ENCODE results near the gene ATP8A2. TPM values are rescaled to one million over a fixed set of nuclear protein-coding genes. Genes with fewer than 3 reads are reported as not detected.
"Not testable (repeated sequence)": the region's sequence is repeated elsewhere in the genome, so short reads cannot be mapped to it uniquely, and the experiment has no call there.

Gene ATP8A2
- total and polyA plus RNA-seq, 5 donors, result 0.09 to 0.65 (median 0.22) TPM

DNA sequence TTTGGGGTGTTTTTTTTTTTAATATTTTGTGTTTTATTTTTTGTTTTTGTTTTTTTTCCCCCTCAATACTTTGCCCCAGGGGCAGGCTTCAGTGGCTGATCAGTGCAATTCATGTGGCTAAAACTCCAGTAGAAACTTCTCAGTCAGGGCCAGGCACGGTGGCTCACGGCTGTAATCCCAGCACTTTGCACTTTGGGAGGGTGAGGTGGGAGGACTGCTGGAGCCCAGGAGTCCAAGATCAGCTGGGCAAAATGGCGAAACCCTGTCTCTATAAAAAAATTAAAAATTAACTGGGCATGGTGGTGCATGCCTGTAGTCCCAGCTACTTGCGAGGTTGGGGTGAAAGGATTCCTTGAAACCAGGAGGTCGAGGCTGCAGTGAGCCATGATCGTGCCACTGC is 17.4 kb upstream of the ATP8A2 start:
- Histone ChIP-seq H3K4me3 (ENCODE audit: low read length) (no peak overlapping the region), H3K27me3 (ENCODE audit: control insufficient read depth, insufficient read depth) (peaks cover 4% of the 10 kb centered on the region), H3K9me3 (ENCODE audit: control insufficient read depth, low read length) (no peaks in the 10 kb centered on the region), H3K4me1 (ENCODE audit: control insufficient read depth, insufficient read depth, low read length) (no peaks in the 10 kb centered on the region), H3K27ac (ENCODE audit: low read length) (no peak overlapping the region)
- intact Hi-C loops (cut with DNase I), result no loop called here
- ATAC-seq (no peak), DNase-seq (no peak)
- 90% methylated on average over 6 of the region's 6 CpGs for WGBS

GRCh38 chr13:25360443-25360842 is 11.3 kb upstream of the ATP8A2 start:
- H3K4me3 ChIP-seq (ENCODE audit: low read length); H3K4me1 ChIP-seq (ENCODE audit: control insufficient read depth, insufficient read depth, low read length); intact Hi-C loops (cut with DNase I); ATAC-seq; DNase-seq; H3K9me3 ChIP-seq (ENCODE audit: control insufficient read depth, low read length); H3K27me3 ChIP-seq (ENCODE audit: control insufficient read depth, insufficient read depth); H3K27ac ChIP-seq (ENCODE audit: low read length): not testable (repeated sequence)
- 92% methylated on average over 6 of the region's 6 CpGs for WGBS

- H3K27ac ChIP-seq (ENCODE audit: low read length), result no peak overlapping the region
- 94% methylated on average over 32 of the region's 32 CpGs for WGBS
- no peak overlapping the region for H3K4me3 ChIP-seq (ENCODE audit: low read length)
- intact Hi-C loops (cut with DNase I), result no loop called here
- no peak for DNase-seq
- no peaks in the 10 kb centered on the region for H3K4me1 ChIP-seq (ENCODE audit: control insufficient read depth, insufficient read depth, low read length)
- H3K27me3 ChIP-seq (ENCODE audit: control insufficient read depth, insufficient read depth), result no peaks in the 10 kb centered on the region
- no peak for ATAC-seq
- no peaks in the 10 kb centered on the region for H3K9me3 ChIP-seq (ENCODE audit: control insufficient read depth, low read length)
Measured at GRCh38 chr13:25365720-25366235, 6.0 kb upstream of the ATP8A2 start.

GRCh38 chr13:25371158-25371874 is 458 bp upstream of the ATP8A2 start:
- Histone ChIP-seq H3K4me3 (ENCODE audit: low read length) (peak overlapping the region; percentile 43), H3K27me3 (ENCODE audit: control insufficient read depth, insufficient read depth) (no peaks in the 10 kb centered on the region), H3K4me1 (ENCODE audit: control insufficient read depth, insufficient read depth, low read length) (no peaks in the 10 kb centered on the region), H3K9me3 (ENCODE audit: control insufficient read depth, low read length) (no peaks in the 10 kb centered on the region), H3K27ac (ENCODE audit: low read length) (no peak overlapping the region)
- DNase-seq, result no peak
- no peak for ATAC-seq
- WGBS, result 41% methylated on average over 19 of the region's 20 CpGs
- intact Hi-C loops (cut with DNase I), result no loop called here

DNA sequence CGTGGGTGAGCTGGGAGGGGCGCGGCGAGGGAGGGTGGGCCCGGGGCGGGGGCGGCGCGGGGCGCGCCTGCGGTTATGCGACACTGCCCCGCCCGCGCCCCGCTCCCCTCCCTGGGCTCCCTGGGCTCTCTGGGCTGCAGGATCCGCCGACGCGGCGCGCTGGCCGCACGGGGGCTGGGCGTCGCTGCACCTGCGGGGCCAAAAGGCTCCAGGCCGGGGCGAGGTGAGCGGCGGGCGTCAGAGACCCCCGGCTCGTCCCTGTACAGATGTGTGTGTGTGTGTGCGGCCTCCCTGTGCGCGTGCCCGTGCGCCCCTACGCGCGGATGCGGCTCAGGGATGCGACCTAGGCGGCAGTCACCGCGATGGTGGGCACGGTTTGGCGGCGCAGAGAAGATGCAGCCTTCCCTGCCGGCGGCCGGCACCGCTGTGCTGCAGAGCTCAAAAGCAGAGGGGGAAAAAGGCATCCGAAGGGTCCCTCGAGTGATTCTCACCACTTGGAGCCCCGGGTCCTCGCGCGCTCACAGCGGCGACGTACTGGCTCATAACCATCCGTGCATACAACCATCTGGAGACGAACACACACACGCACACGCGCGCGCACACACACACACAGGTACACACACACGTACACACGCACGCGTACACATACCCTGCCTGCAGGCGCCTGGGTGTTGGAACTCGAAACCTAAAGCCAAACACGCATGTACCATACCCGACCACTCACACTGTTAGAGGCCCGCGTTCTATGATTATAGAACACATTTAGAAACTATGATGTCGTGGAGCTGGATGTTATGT is 709 bp downstream of the ATP8A2 start:
- H3K27ac ChIP-seq (ENCODE audit: low read length), result no peak overlapping the region
- intact Hi-C loops (cut with DNase I), result no loop called here
- 12% methylated on average over 82 of the region's 82 CpGs for WGBS
- no peaks in the 10 kb centered on the region for H3K4me1 ChIP-seq (ENCODE audit: control insufficient read depth, insufficient read depth, low read length)
- ATAC-seq (no peak), DNase-seq (no peak)
- no peaks in the 10 kb centered on the region for H3K9me3 ChIP-seq (ENCODE audit: control insufficient read depth, low read length)
- H3K27me3 ChIP-seq (ENCODE audit: control insufficient read depth, insufficient read depth), result no peaks in the 10 kb centered on the region
- H3K4me3 ChIP-seq (ENCODE audit: low read length), result peak overlapping the region; percentile 43

DNA sequence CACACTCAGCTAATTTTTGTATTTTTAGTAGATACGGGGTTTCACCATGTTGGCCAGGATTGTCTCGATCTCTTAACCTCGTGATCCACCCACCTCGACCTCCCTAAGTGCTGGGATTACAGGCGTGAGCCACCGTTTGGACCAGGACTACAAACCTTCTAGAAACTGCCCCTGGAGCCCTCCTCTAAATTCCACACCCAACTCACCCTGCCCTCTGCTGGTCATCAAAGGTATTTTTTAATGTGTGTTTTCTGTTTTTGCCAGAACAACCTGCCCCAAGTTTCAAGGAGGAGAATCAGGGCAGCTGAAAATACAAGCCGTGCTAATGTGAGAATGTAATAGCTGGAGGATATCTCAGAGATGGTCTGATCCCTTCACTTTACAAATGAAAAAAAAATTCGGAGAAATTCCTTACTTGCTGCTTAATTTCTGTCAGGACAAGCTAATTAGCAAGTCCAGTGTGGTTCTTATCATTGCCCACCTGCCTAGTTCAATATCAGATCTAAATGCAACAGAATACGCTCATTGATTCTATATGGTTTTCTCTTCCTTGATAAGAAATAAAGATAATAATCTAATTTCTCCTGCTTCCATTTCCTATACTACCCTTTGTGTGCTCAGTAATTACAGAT is 4.1 kb downstream of the ATP8A2 start:
- ATAC-seq, result no peak
- Histone ChIP-seq H3K4me3 (ENCODE audit: low read length) (no peak overlapping the region), H3K9me3 (ENCODE audit: control insufficient read depth, low read length) (no peaks in the 10 kb centered on the region), H3K27me3 (ENCODE audit: control insufficient read depth, insufficient read depth) (no peaks in the 10 kb centered on the region), H3K27ac (ENCODE audit: low read length) (no peak overlapping the region), H3K4me1 (ENCODE audit: control insufficient read depth, insufficient read depth, low read length) (no peaks in the 10 kb centered on the region)
- WGBS, result 37% methylated on average over 9 of the region's 9 CpGs
- intact Hi-C loops (cut with DNase I), result no loop called here
- no peak for DNase-seq

DNA sequence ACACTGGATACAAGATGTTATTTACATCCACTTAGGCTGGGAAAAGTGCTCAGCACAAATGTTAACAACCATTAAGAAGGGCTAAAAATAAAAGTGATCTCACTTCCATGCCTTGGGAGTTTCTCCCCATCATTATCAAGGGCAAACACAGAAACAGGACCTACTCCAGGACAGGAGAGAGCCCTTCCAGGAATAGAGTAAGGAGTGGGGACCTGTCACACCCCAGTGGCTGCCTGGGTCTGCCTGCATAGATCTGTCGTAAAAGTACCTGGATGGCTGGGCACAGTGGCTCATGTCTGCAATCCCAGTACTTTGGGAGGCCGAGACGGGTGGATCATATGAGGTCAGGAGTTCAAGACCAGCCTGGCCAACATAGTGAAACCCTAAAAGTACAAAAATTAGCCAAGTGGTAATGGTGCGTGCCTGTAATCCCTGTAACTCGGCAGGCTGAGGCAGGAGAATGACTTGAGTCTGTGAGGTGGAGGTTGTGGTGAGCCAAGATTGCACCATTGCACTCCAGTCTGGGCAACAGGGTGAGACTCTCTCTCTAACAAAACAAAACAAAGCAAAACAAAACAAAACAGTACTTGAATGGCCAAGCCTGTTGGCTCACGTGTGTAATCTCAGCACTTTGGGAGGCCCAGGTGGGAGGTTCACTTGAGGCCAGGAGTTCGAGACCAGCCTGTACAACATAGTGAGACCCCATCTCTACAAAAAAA is 5.6 kb downstream of the ATP8A2 start:
- Histone ChIP-seq H3K27me3 (ENCODE audit: control insufficient read depth, insufficient read depth) (no peaks in the 10 kb centered on the region), H3K27ac (ENCODE audit: low read length) (no peak overlapping the region), H3K9me3 (ENCODE audit: control insufficient read depth, low read length) (no peaks in the 10 kb centered on the region), H3K4me1 (ENCODE audit: control insufficient read depth, insufficient read depth, low read length) (no peaks in the 10 kb centered on the region), H3K4me3 (ENCODE audit: low read length) (no peak overlapping the region)
- DNase-seq (no peak), ATAC-seq (no peak)
- WGBS, result 84% methylated on average over 7 of the region's 7 CpGs
- intact Hi-C loops (cut with DNase I), result no loop called here

GRCh38 chr13:25378528-25378927 is 6.8 kb downstream of the ATP8A2 start:
- Histone ChIP-seq H3K4me3 (ENCODE audit: low read length) (no peak overlapping the region), H3K9me3 (ENCODE audit: control insufficient read depth, low read length) (no peaks in the 10 kb centered on the region), H3K27ac (ENCODE audit: low read length) (no peak overlapping the region), H3K27me3 (ENCODE audit: control insufficient read depth, insufficient read depth) (no peaks in the 10 kb centered on the region), H3K4me1 (ENCODE audit: control insufficient read depth, insufficient read depth, low read length) (no peaks in the 10 kb centered on the region)
- WGBS, result 42% methylated on average over 5 of the region's 5 CpGs
- intact Hi-C loops (cut with DNase I), result no loop called here
- DNase-seq, result no peak
- no peak for ATAC-seq

GRCh38 chr13:25379011-25379410 is 7.2 kb downstream of the ATP8A2 start:
- Histone ChIP-seq H3K27me3 (ENCODE audit: control insufficient read depth, insufficient read depth) (no peaks in the 10 kb centered on the region), H3K9me3 (ENCODE audit: control insufficient read depth, low read length) (no peaks in the 10 kb centered on the region), H3K4me1 (ENCODE audit: control insufficient read depth, insufficient read depth, low read length) (no peaks in the 10 kb centered on the region), H3K27ac (ENCODE audit: low read length) (no peak overlapping the region), H3K4me3 (ENCODE audit: low read length) (no peak overlapping the region)
- no peak for ATAC-seq
- DNase-seq, result no peak
- intact Hi-C loops (cut with DNase I), result no loop called here
- 11% methylated on average over 1 of the region's 1 CpG for WGBS

DNA sequence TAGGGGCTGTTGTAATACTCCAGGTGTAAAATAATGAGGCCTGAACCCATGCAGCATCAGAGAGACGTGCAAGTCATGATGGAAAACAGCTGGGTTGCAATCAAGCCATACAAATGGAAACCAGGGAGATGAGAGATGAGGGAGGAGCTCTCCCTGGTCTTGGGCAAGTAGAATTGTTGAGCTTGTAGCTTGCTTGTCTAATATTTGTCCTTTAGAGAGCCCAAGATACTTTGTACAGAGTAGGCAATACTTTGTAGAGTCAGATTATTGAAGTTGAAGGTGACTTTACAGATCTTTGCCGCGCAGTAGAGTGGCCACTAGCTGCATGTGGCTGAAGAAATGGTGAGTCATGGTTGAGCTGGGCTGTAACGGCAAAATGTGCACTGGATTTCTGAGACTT is 8.3 kb downstream of the ATP8A2 start:
- Histone ChIP-seq H3K27ac (ENCODE audit: low read length) (no peak overlapping the region), H3K4me3 (ENCODE audit: low read length) (no peak overlapping the region), H3K27me3 (ENCODE audit: control insufficient read depth, insufficient read depth) (no peaks in the 10 kb centered on the region), H3K9me3 (ENCODE audit: control insufficient read depth, low read length) (no peaks in the 10 kb centered on the region), H3K4me1 (ENCODE audit: control insufficient read depth, insufficient read depth, low read length) (no peaks in the 10 kb centered on the region)
- DNase-seq (no peak), ATAC-seq (no peak)
- intact Hi-C loops (cut with DNase I), result no loop called here
- 82% methylated on average over 4 of the region's 4 CpGs for WGBS
